ENCODE results near the gene NTRK3.
"Not testable (repeated sequence)": the region's sequence is repeated elsewhere in the genome, so short reads cannot be mapped to it uniquely, and the experiment has no call there.

The NTRK3 gene

GRCh38 chr15:87860743-87861142 lies 395.8 kb downstream of the NTRK3 start:
- no peak for DNase-seq

DNA sequence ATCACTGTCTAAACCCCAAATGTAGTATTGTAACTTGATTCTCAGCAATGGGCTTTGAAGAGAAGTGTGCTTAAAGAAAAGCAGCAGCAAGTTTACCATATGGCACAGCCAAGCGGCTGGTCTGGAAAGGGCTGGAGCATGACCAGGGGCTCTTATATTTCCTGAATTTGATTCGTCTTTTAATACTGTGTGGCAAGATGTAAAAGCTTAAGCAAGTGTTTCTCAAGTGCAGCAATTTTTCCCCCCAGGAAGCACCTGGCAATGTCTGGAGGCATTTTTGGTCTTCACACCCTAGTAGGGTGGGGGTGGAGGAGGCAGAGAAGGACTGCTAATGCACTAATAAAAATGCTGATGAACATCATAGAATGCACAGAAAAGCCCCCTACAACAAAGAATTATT lies 397.9 kb downstream of the NTRK3 start:
- no peak for DNase-seq

GRCh38 chr15:87851497-87851896 lies 405.0 kb downstream of the NTRK3 start:
- DNase-seq = no peak

GRCh38 chr15:87850916-87851315 lies 405.6 kb downstream of the NTRK3 start:
- DNase-seq = no peak

- no peak for DNase-seq
These were observed 407.4 kb downstream of the NTRK3 start for GRCh38 chr15:87849181-87849580.

DNA sequence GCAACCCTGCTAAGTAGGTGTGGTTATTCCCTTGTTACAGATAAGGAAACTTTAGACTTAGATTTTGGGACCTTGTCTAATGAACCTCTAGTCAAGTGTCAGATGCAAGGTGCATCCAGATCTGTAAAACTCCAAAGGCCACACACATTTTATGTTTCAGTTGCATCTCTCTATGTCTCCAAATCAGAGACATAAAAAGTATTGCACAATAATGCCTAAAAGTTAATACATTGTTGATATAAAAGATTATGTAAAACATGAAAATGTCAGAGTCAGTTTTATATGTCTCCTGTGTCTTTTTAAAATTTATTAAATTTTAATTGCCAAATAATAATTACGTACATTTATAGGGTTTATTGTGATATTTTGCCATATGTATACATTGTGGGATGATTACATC lies 408.5 kb downstream of the NTRK3 start:
- DNase-seq = no peak

DNA sequence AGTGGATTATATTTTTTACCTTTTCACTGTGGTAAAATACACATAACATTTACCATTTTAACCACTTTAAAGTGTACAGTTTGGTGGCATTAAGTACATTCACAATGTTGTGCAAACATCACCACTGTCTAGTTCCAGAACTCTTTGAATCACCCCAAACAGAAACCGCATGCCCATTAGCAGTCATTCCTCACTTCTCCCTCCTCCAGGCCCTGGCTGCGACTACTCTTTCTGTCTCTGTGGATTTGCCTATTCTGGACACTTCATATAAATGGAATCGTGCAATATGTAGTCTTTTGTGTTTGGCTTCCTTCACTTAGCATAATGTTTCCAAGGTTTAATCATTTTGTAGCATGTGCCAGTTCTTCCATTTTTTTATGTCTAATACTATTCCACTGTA lies 409.8 kb downstream of the NTRK3 start:
- DNase-seq = no peak

GRCh38 chr15:87843312-87843711 lies 413.2 kb downstream of the NTRK3 start:
- no peak for DNase-seq

DNA sequence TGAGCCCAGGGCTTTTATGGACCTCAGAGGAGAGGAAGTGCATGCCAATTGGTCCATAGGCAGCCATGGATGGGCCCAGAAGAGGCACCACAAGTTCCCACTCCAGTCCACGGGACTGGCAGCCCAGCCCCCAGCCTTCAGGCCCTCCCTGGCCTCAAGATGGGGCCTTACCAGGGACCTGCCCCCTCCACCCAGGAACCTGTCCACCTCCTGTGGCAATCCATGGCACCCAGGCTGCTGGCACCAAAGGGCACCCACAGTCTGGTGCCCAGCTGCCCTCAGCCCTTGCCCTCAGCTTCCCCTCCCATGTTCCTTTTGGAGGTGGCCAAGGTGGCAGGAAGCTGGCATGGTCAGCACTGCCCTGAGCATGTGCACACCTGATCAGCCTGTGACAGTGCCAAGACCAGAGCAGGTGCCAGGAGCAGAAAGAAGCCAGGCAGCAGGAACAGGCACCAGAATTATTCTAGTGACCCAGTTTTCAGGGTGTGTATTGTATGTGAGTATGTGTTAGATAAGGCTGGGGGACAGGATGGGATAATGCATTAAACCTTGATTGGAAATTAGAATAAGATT lies 415.0 kb downstream of the NTRK3 start:
- no peak for DNase-seq

- not testable (repeated sequence) for DNase-seq
These were observed 420.7 kb downstream of the NTRK3 start for GRCh38 chr15:87835830-87836229.

- not testable (repeated sequence) for DNase-seq
These were observed 423.2 kb downstream of the NTRK3 start for GRCh38 chr15:87833333-87833732.

DNA sequence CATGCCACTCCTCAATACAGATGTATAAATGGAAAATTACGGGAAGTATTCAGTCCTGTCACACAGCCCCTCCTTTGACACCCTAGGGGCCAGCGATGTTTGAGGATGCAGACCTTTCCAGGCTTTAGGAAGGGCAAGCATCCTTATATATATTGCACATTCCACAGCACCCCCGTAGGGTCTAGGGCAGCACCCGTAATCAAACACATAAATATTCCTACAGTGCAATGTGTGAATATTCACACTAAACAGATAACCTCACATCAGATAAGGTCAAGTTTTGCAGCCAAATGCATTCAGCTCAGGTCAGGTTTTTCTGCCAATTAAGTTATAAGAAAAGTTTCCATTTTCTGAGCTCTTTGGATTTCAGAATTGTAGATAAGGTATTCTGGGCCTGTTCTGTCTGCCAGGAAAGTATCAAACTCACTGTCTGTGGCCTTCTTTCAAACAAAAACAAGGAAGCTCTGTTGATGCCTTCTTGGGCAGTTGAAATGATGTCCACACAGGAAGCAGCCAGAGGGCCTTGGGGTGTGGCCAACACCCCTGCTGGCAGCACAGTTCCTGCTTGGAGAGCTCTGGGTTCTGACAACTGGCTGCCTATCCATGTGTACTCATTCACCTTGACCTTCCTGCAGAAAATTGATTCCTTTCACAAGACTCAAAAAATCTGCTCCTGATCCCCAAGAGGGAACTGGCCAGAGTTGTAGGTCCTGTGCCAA lies 427.0 kb downstream of the NTRK3 start:
- DNase-seq = no peak

- no peak for DNase-seq
These were observed 427.9 kb downstream of the NTRK3 start for GRCh38 chr15:87828608-87829007.

- no peak for DNase-seq
These were observed 429.4 kb downstream of the NTRK3 start for GRCh38 chr15:87827131-87827530.

DNA sequence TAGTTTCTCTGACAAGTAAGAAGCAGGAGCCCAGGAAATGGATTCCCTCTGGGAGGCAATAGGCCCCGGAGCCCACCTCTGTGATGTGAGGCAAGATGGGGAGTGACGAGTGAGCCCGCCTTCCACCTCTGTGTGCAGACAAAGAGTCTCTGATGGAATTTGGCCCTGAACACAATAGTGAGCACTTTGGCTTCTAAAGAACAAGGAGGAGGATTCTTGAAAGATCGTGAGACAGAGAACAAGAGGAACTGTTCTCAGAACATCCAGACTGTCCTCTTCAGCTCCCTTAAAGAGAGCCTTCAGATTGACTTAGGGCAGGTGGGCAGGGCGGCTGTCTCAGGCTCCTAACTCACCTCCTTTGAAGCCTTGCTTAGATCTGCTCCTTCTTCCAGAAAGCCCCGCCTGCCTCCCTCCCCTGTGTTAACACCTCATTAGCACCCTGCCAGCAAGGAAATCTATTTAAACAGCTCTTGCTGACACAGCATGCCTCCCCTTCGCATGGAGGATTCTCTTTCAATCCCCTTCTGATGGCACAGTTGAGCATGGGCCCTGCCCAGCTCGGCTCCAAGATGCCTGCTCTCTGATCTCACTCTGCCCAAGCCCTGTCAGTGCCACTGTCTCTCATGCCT lies 430.3 kb downstream of the NTRK3 start:
- DNase-seq = no peak

- no peak for DNase-seq
These were observed 437.8 kb downstream of the NTRK3 start for GRCh38 chr15:87818756-87819155.

DNA sequence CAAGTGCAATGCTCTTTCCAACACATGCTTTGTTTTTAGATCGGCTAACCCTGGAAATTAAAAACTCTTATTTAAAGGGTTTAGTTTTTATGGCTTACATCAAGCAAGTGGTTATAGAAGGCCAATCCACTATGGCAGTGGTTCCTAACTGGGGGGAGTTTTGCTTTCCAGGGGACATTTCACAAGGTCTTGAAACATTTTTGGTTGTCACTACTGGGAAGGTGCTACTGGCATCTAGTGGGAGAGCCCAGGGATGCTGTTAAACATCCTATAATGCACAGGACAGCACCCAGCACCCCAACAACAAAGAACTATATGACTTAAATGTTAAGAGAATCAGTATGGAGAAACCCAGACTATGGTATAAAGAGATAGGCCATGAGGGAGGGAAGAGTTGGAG lies 439.0 kb downstream of the NTRK3 start:
- DNase-seq = no peak

GRCh38 chr15:87816811-87817210 lies 439.7 kb downstream of the NTRK3 start:
- DNase-seq = no peak

GRCh38 chr15:87816016-87816415 lies 440.5 kb downstream of the NTRK3 start:
- no peak for DNase-seq
